Measurements from ENCODE around the gene CDA. TPM values are rescaled to one million over a fixed set of nuclear protein-coding genes. Genes with fewer than 3 reads are reported as not detected.

CDA gene
- total and polyA plus RNA-seq, 10 of the 15 experiments (the other 5 are each of a cell fraction or from before 2014, with no cell fraction given) = not detected

DNA sequence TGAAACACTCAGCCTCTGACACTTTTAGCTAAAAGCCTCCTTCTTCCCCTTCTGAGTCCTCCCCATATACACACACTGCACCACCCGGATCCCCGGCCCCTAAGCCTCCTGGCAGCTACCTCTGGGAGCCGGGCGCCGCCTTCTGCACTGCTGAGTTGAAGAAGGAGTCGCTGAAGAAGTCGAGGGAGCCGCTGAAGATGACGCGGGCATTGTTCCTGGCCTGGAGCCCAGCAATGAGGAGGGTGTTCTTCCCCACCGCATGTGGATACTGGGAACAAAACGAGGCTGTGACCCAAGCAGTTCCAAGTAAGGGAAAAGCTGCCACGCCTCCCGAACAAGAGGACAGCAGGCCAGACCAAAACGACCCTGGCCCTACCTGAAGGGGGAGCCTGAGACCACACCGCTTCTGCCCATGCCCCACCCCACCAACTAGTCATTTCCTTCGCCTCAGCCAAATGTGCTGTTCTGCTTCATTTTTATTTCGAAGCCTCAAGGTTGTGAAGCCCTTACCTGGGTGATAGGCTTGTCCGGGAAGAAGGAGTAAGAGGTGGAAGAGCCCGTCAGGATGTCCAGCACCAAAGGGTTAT, 65.3 kb downstream of the CDA start (continued):
- TF ChIP-seq, protein P1, sequence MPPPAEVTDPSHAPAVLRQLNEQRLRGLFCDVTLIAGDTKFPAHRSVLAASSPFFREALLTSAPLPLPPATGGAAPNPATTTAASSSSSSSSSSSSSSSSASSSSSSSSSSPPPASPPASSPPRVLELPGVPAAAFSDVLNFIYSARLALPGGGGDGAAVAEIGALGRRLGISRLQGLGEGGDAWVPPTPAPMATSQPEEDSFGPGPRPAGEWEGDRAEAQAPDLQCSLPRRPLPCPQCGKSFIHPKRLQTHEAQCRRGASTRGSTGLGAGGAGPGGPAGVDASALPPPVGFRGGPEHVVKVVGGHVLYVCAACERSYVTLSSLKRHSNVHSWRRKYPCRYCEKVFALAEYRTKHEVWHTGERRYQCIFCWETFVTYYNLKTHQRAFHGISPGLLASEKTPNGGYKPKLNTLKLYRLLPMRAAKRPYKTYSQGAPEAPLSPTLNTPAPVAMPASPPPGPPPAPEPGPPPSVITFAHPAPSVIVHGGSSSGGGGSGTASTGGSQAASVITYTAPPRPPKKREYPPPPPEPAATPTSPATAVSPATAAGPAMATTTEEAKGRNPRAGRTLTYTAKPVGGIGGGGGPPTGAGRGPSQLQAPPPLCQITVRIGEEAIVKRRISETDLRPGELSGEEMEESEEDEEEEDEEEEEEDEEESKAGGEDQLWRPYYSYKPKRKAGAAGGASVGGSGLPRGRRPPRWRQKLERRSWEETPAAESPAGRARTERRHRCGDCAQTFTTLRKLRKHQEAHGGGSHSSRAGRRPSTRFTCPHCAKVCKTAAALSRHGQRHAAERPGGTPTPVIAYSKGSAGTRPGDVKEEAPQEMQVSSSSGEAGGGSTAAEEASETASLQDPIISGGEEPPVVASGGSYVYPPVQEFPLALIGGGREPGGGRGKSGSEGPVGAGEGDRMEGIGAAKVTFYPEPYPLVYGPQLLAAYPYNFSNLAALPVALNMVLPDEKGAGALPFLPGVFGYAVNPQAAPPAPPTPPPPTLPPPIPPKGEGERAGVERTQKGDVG (CRISPR knock-in tag; IDR thresholded peaks at IDR 0.05) = no peak
- TF ChIP-seq, protein P2, sequence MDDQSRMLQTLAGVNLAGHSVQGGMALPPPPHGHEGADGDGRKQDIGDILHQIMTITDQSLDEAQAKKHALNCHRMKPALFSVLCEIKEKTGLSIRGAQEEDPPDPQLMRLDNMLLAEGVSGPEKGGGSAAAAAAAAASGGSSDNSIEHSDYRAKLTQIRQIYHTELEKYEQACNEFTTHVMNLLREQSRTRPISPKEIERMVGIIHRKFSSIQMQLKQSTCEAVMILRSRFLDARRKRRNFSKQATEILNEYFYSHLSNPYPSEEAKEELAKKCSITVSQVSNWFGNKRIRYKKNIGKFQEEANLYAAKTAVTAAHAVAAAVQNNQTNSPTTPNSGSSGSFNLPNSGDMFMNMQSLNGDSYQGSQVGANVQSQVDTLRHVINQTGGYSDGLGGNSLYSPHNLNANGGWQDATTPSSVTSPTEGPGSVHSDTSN (IDR thresholded peaks at IDR 0.05; ENCODE audit: insufficient replicate concordance, low read depth, low read length) = no peak
- no peak for TF ChIP-seq ATF7 (IDR thresholded peaks at IDR 0.05; ENCODE audit: low read depth)
- no peak for TF ChIP-seq RELA (IDR thresholded peaks at IDR 0.05; ENCODE audit: borderline replicate concordance, partially characterized antibody)

DNA sequence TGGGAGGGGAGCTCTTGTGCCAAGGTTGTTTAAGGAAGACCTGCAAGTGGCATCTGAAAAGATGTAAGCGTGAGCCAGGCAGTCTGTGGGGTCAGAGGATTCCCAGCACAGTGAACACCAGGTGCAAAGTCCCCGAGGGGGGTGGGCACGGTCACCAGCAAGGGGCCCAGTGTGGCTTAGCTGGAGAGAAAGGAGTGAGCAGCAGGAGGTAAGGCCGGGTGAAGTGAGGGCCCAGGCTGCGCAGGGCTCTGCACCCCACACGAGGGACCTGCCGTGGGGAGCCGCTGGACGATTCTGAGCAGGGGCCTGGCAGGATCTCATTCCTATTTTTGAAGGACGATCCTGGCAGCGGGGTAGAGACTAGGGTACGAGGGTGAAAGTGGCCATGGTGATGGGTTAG, 68.1 kb downstream of the CDA start:
- POLR2A ChIA-PET = no interaction called here
- H3K9ac ChIP-seq (ENCODE audit: control insufficient read depth, insufficient read depth, low read length) = no peak overlapping the region
- peaks cover 5% of the 10 kb centered on the region; the same call in 1 of the 2 replicates for H4K20me1 ChIP-seq (ENCODE audit: control insufficient read depth, insufficient read depth)
- no peak overlapping the region for H3K4me2 ChIP-seq (ENCODE audit: control insufficient read depth, insufficient read depth)
- 88% methylated on average over 12 of the region's 12 CpGs for WGBS (ENCODE audit: insufficient coverage, insufficient replicate concordance, low lambda C conversion rate, missing lambda C conversion rate)
- no peak for DNase-seq (ENCODE audit: low read depth, low spot score)
- FAIRE-seq = no peak
- H3K27me3 ChIP-seq (replicated peaks in 1 of 2; ENCODE audit: control insufficient read depth in 2 of 2, insufficient read depth in 2 of 2, low read length in 1 of 2) = no peaks in the 10 kb centered on the region
- H3K4me3 ChIP-seq = no peak overlapping the region
- in situ Hi-C loops (cut with MboI) (no loop called here), intact Hi-C loops (cut with micrococcal nuclease; ENCODE audit: unreplicated experiment) (no loop called here)
- CTCF ChIA-PET = no interaction called here
- no peak overlapping the region for H3K27ac ChIP-seq (ENCODE audit: control insufficient read depth, insufficient read depth)
- no peak overlapping the region for H2AFZ ChIP-seq (ENCODE audit: control insufficient read depth, low read depth, low read length)
- peaks cover 35% of the 10 kb centered on the region for H3K79me2 ChIP-seq (ENCODE audit: control insufficient read depth, insufficient read depth, low read length)
- ATAC-seq = no peak
- H3K4me1 ChIP-seq (ENCODE audit: control insufficient read depth, insufficient read depth, low read length) = 0 out of 2 replicates have a peak, but pooled peaks cover 10% of the 10 kb centered on the region
- peaks cover 27 to 36% of the 10 kb centered on the region in 2 experiments for H3K36me3 ChIP-seq (ENCODE audit: control insufficient read depth in 2 of 2, insufficient read depth in 2 of 2, low read length in 1 of 2)
- SMC1A ChIA-PET (ENCODE audit: uncharacterized antibody, unreplicated experiment) = no interaction called here
- no peaks in the 10 kb centered on the region for H3K9me3 ChIP-seq (replicated peaks; ENCODE audit: control insufficient read depth, insufficient read depth, low read length)
- no TSS peak for BruUV-seq (replicated peaks)
- RAD21 ChIA-PET (ENCODE audit: unreplicated experiment) = no interaction called here
- TF ChIP-seq, protein P3, sequence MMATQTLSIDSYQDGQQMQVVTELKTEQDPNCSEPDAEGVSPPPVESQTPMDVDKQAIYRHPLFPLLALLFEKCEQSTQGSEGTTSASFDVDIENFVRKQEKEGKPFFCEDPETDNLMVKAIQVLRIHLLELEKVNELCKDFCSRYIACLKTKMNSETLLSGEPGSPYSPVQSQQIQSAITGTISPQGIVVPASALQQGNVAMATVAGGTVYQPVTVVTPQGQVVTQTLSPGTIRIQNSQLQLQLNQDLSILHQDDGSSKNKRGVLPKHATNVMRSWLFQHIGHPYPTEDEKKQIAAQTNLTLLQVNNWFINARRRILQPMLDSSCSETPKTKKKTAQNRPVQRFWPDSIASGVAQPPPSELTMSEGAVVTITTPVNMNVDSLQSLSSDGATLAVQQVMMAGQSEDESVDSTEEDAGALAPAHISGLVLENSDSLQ (IDR thresholded peaks at IDR 0.05) = no peak
- TF ChIP-seq, protein P4, sequence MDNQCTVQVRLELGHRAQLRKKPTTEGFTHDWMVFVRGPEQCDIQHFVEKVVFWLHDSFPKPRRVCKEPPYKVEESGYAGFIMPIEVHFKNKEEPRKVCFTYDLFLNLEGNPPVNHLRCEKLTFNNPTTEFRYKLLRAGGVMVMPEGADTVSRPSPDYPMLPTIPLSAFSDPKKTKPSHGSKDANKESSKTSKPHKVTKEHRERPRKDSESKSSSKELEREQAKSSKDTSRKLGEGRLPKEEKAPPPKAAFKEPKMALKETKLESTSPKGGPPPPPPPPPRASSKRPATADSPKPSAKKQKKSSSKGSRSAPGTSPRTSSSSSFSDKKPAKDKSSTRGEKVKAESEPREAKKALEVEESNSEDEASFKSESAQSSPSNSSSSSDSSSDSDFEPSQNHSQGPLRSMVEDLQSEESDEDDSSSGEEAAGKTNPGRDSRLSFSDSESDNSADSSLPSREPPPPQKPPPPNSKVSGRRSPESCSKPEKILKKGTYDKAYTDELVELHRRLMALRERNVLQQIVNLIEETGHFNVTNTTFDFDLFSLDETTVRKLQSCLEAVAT (IDR thresholded peaks at IDR 0.05) = no peak
- TF ChIP-seq TCF3 (IDR thresholded peaks at IDR 0.05; ENCODE audit: borderline replicate concordance, insufficient read depth, low read depth, low read length) (no peak), TCF12 (IDR thresholded peaks at IDR 0.05; ENCODE audit: low read depth, low read length) (no peak), BMI1 (IDR thresholded peaks at IDR 0.05; ENCODE audit: borderline replicate concordance) (no peak), ASH2L (IDR thresholded peaks at IDR 0.05; ENCODE audit: borderline replicate concordance, low read depth) (no peak), HDAC2 (IDR thresholded peaks at IDR 0.05) (no peak), TARDBP (IDR thresholded peaks at IDR 0.05; ENCODE audit: borderline replicate concordance) (no peak), SPI1 (IDR thresholded peaks at IDR 0.05; ENCODE audit: borderline replicate concordance, insufficient read depth, low read depth, low read length) (no peak), SRF (IDR thresholded peaks at IDR 0.05; ENCODE audit: low read depth in 2 of 2, low read length in 2 of 2) (no peak)
